ENCODE data around the gene NLE1.
"Not testable (repeated sequence)": the region's sequence is repeated elsewhere in the genome, so short reads cannot be mapped to it uniquely, and the experiment has no call there.

NLE1 gene

GRCh38 chr17:35119370-35120165 is 22.5 kb downstream of the NLE1 start, which contains the start of gene RAD51D:
Gene RAD51D, minus strand, starts transcription at chr17:35119860. Its CDS starts 247 bp downstream, at chr17:35119613.
- Histone ChIP-seq H3K9ac (ENCODE audit: low read depth, low read length, poor library complexity) (peak within 1 kb of the TSS; percentile 83), H3K18ac (ENCODE audit: low read length) (peak within 1 kb of the TSS; percentile 95), H2BK12ac (ENCODE audit: low read length) (peak within 1 kb of the TSS; percentile 95), H3K27ac (replicated peaks; ENCODE audit: low read length) (peak within 1 kb of the TSS; percentile 65), H2BK15ac (ENCODE audit: low read length) (peak within 1 kb of the TSS; percentile 64), H3K27me3 (ENCODE audit: control insufficient read depth in 3 of 3, insufficient read depth in 3 of 3, low read depth in 1 of 3, low read length in 3 of 3) (peaks cover 0 to 11% (median 0%) of the 10 kb centered on the region in 3 experiments), H4K91ac (ENCODE audit: low read depth, low read length, poor library complexity) (no peak within 1 kb of the TSS), H3K23ac (ENCODE audit: low read depth, low read length, poor library complexity) (peak within 1 kb of the TSS; percentile 93), H2BK120ac (ENCODE audit: low read depth, low read length) (no peak within 1 kb of the TSS), H3K36me3 (replicated peaks in 1 of 2; ENCODE audit: control insufficient read depth in 2 of 2, insufficient read depth in 2 of 2, low read length in 2 of 2) (peaks cover 1 to 5% of the 10 kb centered on the region in 2 donors), H3K14ac (ENCODE audit: low read length) (no peak within 1 kb of the TSS), H4K8ac (ENCODE audit: low read depth, low read length) (peak within 1 kb of the TSS; percentile 27), H2BK5ac (ENCODE audit: low read length) (peak within 1 kb of the TSS; percentile 54), H2AK5ac (ENCODE audit: low read depth, low read length) (peak within 1 kb of the TSS; percentile 89), H3K4me3 (ENCODE audit: low read length in 2 of 2) (peak within 1 kb of the TSS; percentile 83 to 93), H3K79me1 (ENCODE audit: low read depth, low read length) (peaks cover 3% of the 10 kb centered on the region), H3K4me1 (ENCODE audit: control insufficient read depth in 2 of 2, insufficient read depth in 1 of 2, low read depth in 1 of 2, low read length in 2 of 2) (peaks cover 4 to 12% of the 10 kb centered on the region in 2 donors), H3K9me3 (replicated peaks in 1 of 2; ENCODE audit: control insufficient read depth in 2 of 2, insufficient read depth in 1 of 2, low read depth in 1 of 2, low read length in 2 of 2) (no peaks in the 10 kb centered on the region), H3K4ac (ENCODE audit: low read length) (peak within 1 kb of the TSS; percentile 87), H3K4me2 (ENCODE audit: insufficient read depth, low read length, poor library complexity, severe bottlenecking) (peak within 1 kb of the TSS; percentile 75), H2AFZ (ENCODE audit: low read length) (peak within 1 kb of the TSS; percentile 93)
- DNase-seq (ENCODE audit: low spot score) = peak; percentile 83
- WGBS, 2 donors (ENCODE audit: extremely low coverage in 2 of 2, insufficient read length in 2 of 2, insufficient replicate concordance in 1 of 2) = no CpG with 5 or more reads among the region's 72 CpGs

- DNase-seq (ENCODE audit: low spot score) = no peak
- H2AK5ac ChIP-seq (ENCODE audit: low read depth, low read length) = no peak overlapping the region
- no peak overlapping the region for H2BK15ac ChIP-seq (ENCODE audit: low read length)
- H2AFZ ChIP-seq (ENCODE audit: low read length) = no peak overlapping the region
- no peak overlapping the region for H2BK120ac ChIP-seq (ENCODE audit: low read depth, low read length)
- no peak overlapping the region for H3K4me2 ChIP-seq (ENCODE audit: insufficient read depth, low read length, poor library complexity, severe bottlenecking)
- no peak overlapping the region for H3K14ac ChIP-seq (ENCODE audit: low read length)
- no peaks in the 10 kb centered on the region for H3K9me3 ChIP-seq (replicated peaks in 1 of 2; ENCODE audit: control insufficient read depth in 2 of 2, insufficient read depth in 1 of 2, low read depth in 1 of 2, low read length in 2 of 2)
- H2BK12ac ChIP-seq (ENCODE audit: low read length) = no peak overlapping the region
- H3K18ac ChIP-seq (ENCODE audit: low read length) = no peak overlapping the region
- no peak overlapping the region for H2BK5ac ChIP-seq (ENCODE audit: low read length)
- no peak overlapping the region for H3K9ac ChIP-seq (ENCODE audit: low read depth, low read length, poor library complexity)
- no peak overlapping the region for H3K4me3 ChIP-seq (ENCODE audit: low read length in 2 of 2)
- H3K4me1 ChIP-seq (ENCODE audit: control insufficient read depth in 2 of 2, insufficient read depth in 1 of 2, low read depth in 1 of 2, low read length in 2 of 2) = peaks cover 4 to 12% of the 10 kb centered on the region in 2 donors
- H4K91ac ChIP-seq (ENCODE audit: low read depth, low read length, poor library complexity) = no peak overlapping the region
- H3K27ac ChIP-seq (replicated peaks; ENCODE audit: low read length) = no peak overlapping the region
- no peak overlapping the region for H4K8ac ChIP-seq (ENCODE audit: low read depth, low read length)
- H3K27me3 ChIP-seq (ENCODE audit: control insufficient read depth in 3 of 3, insufficient read depth in 3 of 3, low read depth in 1 of 3, low read length in 3 of 3) = peaks cover 0 to 11% (median 0%) of the 10 kb centered on the region in 3 experiments
- no peak overlapping the region for H3K23ac ChIP-seq (ENCODE audit: low read depth, low read length, poor library complexity)
- no peak overlapping the region for H3K4ac ChIP-seq (ENCODE audit: low read length)
- peaks cover 1 to 5% of the 10 kb centered on the region in 2 donors for H3K36me3 ChIP-seq (replicated peaks in 1 of 2; ENCODE audit: control insufficient read depth in 2 of 2, insufficient read depth in 2 of 2, low read length in 2 of 2)
- H3K79me1 ChIP-seq (ENCODE audit: low read depth, low read length) = peaks cover 3% of the 10 kb centered on the region
Observed at GRCh38 chr17:35117984-35118383, 24.1 kb downstream of the NLE1 start.

- Histone ChIP-seq H3K4me1 (ENCODE audit: control insufficient read depth in 2 of 2, insufficient read depth in 1 of 2, low read depth in 1 of 2, low read length in 2 of 2) (peaks cover 4 to 12% of the 10 kb centered on the region in 2 donors), H2BK12ac (ENCODE audit: low read length) (no peak overlapping the region), H3K14ac (ENCODE audit: low read length) (no peak overlapping the region), H2BK120ac (ENCODE audit: low read depth, low read length) (no peak overlapping the region), H4K8ac (ENCODE audit: low read depth, low read length) (no peak overlapping the region), H3K23ac (ENCODE audit: low read depth, low read length, poor library complexity) (no peak overlapping the region), H3K79me1 (ENCODE audit: low read depth, low read length) (peaks cover 3% of the 10 kb centered on the region), H2AFZ (ENCODE audit: low read length) (no peak overlapping the region), H3K4me3 (ENCODE audit: low read length in 2 of 2) (no peak overlapping the region), H3K9ac (ENCODE audit: low read depth, low read length, poor library complexity) (no peak overlapping the region), H2BK5ac (ENCODE audit: low read length) (no peak overlapping the region), H3K27me3 (ENCODE audit: control insufficient read depth in 3 of 3, insufficient read depth in 3 of 3, low read depth in 1 of 3, low read length in 3 of 3) (peaks cover 0 to 11% (median 0%) of the 10 kb centered on the region in 3 experiments), H3K4me2 (ENCODE audit: insufficient read depth, low read length, poor library complexity, severe bottlenecking) (no peak overlapping the region), H2BK15ac (ENCODE audit: low read length) (no peak overlapping the region), H3K18ac (ENCODE audit: low read length) (no peak overlapping the region), H3K4ac (ENCODE audit: low read length) (no peak overlapping the region), H3K9me3 (replicated peaks in 1 of 2; ENCODE audit: control insufficient read depth in 2 of 2, insufficient read depth in 1 of 2, low read depth in 1 of 2, low read length in 2 of 2) (no peaks in the 10 kb centered on the region), H3K27ac (replicated peaks; ENCODE audit: low read length) (no peak overlapping the region), H3K36me3 (replicated peaks in 1 of 2; ENCODE audit: control insufficient read depth in 2 of 2, insufficient read depth in 2 of 2, low read length in 2 of 2) (peaks cover 1 to 5% of the 10 kb centered on the region in 2 donors), H4K91ac (ENCODE audit: low read depth, low read length, poor library complexity) (no peak overlapping the region), H2AK5ac (ENCODE audit: low read depth, low read length) (peak overlapping the region; percentile 28)
- no peak for DNase-seq (ENCODE audit: low spot score)
- no CpG with 5 or more reads among the region's 12 CpGs for WGBS, 2 donors (ENCODE audit: extremely low coverage in 2 of 2, insufficient read length in 2 of 2, insufficient replicate concordance in 1 of 2)
Observed at GRCh38 chr17:35116845-35117244, 25.3 kb downstream of the NLE1 start.

- not testable (repeated sequence) for H3K79me1 ChIP-seq (ENCODE audit: low read depth, low read length); H2BK15ac ChIP-seq (ENCODE audit: low read length); H3K9ac ChIP-seq (ENCODE audit: low read depth, low read length, poor library complexity); H2BK5ac ChIP-seq (ENCODE audit: low read length); H2AK5ac ChIP-seq (ENCODE audit: low read depth, low read length); H3K27ac ChIP-seq (replicated peaks; ENCODE audit: low read length); H2AFZ ChIP-seq (ENCODE audit: low read length); H3K4me1 ChIP-seq (ENCODE audit: control insufficient read depth in 2 of 2, insufficient read depth in 1 of 2, low read depth in 1 of 2, low read length in 2 of 2); H3K4ac ChIP-seq (ENCODE audit: low read length); H2BK120ac ChIP-seq (ENCODE audit: low read depth, low read length); H4K91ac ChIP-seq (ENCODE audit: low read depth, low read length, poor library complexity); H4K8ac ChIP-seq (ENCODE audit: low read depth, low read length); H2BK12ac ChIP-seq (ENCODE audit: low read length); H3K23ac ChIP-seq (ENCODE audit: low read depth, low read length, poor library complexity); H3K4me3 ChIP-seq (ENCODE audit: low read length in 2 of 2); H3K14ac ChIP-seq (ENCODE audit: low read length); DNase-seq (ENCODE audit: low spot score); H3K4me2 ChIP-seq (ENCODE audit: insufficient read depth, low read length, poor library complexity, severe bottlenecking); H3K27me3 ChIP-seq (ENCODE audit: control insufficient read depth in 3 of 3, insufficient read depth in 3 of 3, low read depth in 1 of 3, low read length in 3 of 3); H3K18ac ChIP-seq (ENCODE audit: low read length); H3K9me3 ChIP-seq (replicated peaks in 1 of 2; ENCODE audit: control insufficient read depth in 2 of 2, insufficient read depth in 1 of 2, low read depth in 1 of 2, low read length in 2 of 2)
- H3K36me3 ChIP-seq (replicated peaks in 1 of 2; ENCODE audit: control insufficient read depth in 2 of 2, insufficient read depth in 2 of 2, low read length in 2 of 2) = peaks cover 9 to 16% of the 10 kb centered on the region in 2 donors
- no CpG with 5 or more reads among the region's 17 CpGs for WGBS, 2 donors (ENCODE audit: extremely low coverage in 2 of 2, insufficient read length in 2 of 2, insufficient replicate concordance in 1 of 2)
Observed at GRCh38 chr17:35110791-35111190, 31.3 kb downstream of the NLE1 start.

Measured in neuronal stem cell (in vitro differentiated cells).